Dermis lymphatic vessel endothelial cell (primary cell): ENCODE results near the gene CENPB. TPM values are rescaled to one million over a fixed set of nuclear protein-coding genes. Genes with fewer than 3 reads are reported as not detected.

Experiments used
- total RNA-seq: library from RNA; depleted of rRNA; stranded (reverse); fragments of >200 nt; gene quantifications from 2 replicates; pipeline ENCODE4 v1.2.1, GENCODE V29; 2014

The CENPB gene, protein sequence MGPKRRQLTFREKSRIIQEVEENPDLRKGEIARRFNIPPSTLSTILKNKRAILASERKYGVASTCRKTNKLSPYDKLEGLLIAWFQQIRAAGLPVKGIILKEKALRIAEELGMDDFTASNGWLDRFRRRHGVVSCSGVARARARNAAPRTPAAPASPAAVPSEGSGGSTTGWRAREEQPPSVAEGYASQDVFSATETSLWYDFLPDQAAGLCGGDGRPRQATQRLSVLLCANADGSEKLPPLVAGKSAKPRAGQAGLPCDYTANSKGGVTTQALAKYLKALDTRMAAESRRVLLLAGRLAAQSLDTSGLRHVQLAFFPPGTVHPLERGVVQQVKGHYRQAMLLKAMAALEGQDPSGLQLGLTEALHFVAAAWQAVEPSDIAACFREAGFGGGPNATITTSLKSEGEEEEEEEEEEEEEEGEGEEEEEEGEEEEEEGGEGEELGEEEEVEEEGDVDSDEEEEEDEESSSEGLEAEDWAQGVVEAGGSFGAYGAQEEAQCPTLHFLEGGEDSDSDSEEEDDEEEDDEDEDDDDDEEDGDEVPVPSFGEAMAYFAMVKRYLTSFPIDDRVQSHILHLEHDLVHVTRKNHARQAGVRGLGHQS
- 72.8 and 82.2 TPM in 2 replicates for total RNA-seq

DNA sequence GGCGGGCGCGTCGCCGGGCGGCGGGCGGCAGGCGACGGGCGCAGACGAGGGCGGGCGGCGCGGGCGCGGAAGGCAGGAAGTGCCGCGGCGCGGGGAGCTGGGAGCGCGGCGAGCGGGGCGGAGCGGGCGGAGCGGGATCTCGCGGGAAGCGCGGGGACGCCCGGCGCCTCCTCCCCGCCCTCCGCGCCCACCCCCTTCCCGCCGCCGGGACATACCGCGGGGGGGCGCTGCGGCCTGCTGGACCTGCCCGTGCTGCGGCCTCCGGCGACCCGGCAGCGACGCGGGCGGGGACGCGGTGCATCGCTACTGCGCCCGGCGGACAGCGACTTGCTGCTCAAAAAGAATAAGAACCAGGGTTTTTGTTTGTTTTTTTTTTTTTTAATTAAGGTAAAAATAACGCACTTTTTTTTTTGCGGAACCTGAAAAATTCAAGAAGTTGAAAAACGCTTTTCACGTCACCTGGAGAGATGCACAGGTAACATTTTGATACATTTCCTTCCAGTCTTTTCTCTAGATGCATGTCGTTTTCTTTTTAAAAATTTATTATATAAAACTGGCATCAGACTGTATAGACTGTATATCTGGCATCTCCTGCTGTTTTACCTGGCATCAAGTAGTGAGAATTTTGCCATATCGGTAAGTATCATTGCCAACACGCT is at the start of gene CENPB:
Gene CENPB, minus strand, starts transcription at position 76 of the 659 bp plus-strand sequence. CDS start 257 bp downstream, outside the sequence.

DNA sequence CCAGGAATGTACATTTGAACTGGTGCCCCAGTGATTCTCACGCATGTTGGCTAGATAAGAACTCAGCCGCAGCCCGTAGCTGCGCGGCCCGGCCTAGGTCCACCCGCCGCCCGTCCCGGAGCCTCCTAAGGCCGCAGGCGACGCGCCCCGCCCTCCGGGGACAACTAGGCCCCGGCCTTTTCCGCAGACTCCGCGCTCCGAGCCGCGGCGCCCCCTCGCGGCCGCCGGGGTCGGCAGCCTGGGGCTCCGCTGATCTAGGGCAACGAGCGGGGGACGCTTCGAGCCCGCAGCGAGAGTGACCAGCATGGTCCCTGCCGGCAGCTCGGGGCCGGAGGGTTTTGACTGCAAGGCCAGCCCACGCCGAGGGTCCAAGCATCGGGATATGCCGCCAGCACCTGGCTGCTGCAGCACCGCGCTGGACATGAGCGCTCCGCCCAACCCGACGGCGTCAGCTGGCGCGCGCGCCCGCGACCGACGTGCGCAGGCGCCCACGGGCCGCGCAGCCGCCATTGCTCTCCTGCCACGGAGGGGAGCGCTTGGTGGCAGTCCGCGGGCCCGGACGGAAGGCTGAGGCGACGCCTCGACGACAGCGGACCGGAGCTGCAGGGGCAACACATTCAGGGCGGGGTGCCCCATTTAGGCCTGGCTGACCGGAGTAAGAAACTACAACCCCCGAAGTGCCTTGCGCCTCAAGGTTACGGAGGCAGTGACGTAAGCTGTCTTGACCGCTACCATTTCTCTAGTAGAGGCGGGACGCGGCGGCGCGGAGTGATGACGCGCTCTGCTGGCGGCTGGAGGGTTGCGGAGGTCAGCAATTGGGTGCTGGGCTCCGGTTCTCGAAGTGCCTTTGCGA is 33.7 kb upstream of the CENPB start, which contains the start of gene AP5S1:
Gene AP5S1, plus strand, starts transcription at position 500 of the 853 bp plus-strand sequence. CDS start 1,571 bp downstream, outside the sequence.

DNA sequence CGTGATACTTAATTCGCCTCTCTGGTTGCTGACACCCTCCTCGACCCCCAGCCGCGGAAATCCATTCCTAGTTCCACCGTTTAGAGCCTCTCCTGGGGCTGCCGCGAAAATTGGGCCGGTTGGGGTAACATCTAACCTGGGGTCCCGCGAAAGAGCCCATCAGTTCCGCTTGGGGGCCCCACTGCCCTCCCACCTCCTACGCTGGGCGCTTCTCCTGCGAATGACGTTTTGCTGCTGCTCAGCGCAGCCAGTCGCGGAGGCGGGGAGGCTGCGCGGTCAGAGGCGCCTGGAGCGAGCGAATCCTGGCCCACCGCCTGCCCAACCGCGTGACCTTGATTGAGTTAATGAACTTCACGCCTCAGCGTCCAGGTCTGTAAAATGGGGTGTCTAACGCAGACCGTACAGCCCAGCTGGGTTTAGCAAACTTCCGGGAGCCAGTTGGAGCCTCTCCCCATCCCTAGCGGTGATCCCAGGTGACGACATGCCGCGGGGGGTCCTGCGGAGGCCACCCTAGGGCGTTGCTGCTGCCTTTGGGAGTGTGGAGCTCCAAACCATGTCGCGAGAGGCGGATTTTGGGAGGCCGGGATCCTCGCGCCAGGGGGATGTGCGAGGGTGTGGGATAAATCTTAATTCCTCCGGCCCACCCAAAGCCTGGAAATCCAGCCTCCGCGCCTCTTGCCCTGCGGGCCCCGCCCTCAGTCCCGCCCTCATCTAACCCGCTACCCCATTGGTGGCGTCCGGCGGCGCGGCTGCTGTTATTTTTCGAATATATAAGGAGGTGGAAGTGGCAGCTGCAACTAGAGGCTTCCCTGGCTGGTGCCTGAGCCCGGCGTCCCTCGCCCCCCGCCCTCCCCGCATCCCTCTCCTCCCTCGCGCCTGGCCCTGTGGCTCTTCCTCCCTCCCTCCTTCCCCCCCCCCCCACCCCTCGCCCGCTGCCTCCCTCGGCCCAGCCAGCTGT is 9.2 kb upstream of the CENPB start, which contains the start of gene CDC25B:
Gene CDC25B, plus strand, starts transcription at position 800 of the 958 bp plus-strand sequence. CDS start 222 bp downstream, outside the sequence.

DNA sequence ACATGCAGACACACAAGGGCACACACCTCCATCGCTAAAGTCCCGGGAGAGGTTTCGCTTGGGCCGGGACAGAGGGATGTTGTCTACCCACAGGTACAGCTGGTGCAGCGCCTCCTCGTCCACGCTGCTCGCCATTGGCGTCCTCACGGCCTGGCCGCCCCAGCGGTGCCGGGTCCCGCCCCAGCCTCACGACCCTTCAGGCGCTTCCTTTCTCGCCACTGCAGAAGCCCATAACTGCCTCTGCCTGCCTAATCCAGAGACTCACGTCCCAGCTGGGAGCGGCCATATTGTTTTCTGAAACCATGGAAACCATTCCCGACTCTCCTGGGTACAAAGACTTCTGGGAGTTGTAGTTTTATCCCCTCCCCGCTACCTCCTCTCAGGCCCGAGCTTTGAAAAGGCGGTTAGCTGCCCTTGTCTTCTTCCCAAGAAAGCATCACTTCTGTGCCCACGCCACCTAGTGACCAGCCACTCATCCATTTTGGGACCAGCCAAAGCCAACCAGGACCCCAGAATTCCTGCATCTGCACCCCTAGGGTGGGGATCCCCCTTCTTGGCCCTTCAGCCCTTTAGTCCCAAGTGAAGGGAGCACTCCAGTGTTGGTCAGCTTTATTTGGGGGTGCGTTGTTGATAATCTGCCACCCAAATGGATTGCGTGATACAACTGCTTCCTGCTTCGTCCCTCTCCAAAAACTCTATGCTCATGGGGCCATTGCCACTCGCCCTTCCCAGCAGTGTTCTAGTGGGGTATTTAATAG is 5.2 kb downstream of the CENPB start, which contains the start of gene SPEF1:
Gene SPEF1, minus strand, starts transcription at position 296 of the 758 bp plus-strand sequence. Its CDS starts 161 bp downstream, at position 135.

GRCh38 chr20:3767427-3768341 is 18.9 kb downstream of the CENPB start, which contains the start of gene ADISSP:
ADISSP (minus strand) TSS chr20:3767753; CDS start chr20:3760100, 7,653 bp downstream.

Other genes starting within 250 kb of the CENPB start
- gene GFRA4, start 123.3 kb downstream of the CENPB start, total RNA-seq: not detected in 2 replicates
- gene ADAM33, start 104.7 kb downstream of the CENPB start, total RNA-seq: 0.09 and 0.11 TPM in 2 replicates
- gene SIGLEC1, start 74.1 kb downstream of the CENPB start, total RNA-seq: not detected in 2 replicates
- gene HSPA12B, start 54.1 kb downstream of the CENPB start, total RNA-seq: 5.9 and 14.2 TPM in 2 replicates
- 12.1 and 12.5 TPM in 2 replicates for gene ADISSP, start 19.0 kb downstream of the CENPB start, total RNA-seq
- gene SPEF1, start 5.3 kb downstream of the CENPB start, total RNA-seq: under 0.01 TPM in 1 of 2 replicates, not detected in the other
- gene CDC25B, start 9.6 kb upstream of the CENPB start, total RNA-seq: 18.0 and 24.2 TPM in 2 replicates
- gene AP5S1, start 33.8 kb upstream of the CENPB start, total RNA-seq: 15.8 and 19.8 TPM in 2 replicates
- 15.2 and 15.5 TPM in 2 replicates for gene MAVS, start 60.1 kb upstream of the CENPB start, total RNA-seq
- gene PANK2, start 102.6 kb upstream of the CENPB start, total RNA-seq: 36.0 and 37.3 TPM in 2 replicates
- gene RNF24, start 228.8 kb upstream of the CENPB start, total RNA-seq: 2.7 and 3.6 TPM in 2 replicates